NCI-H1436 (cell line): ENCODE measurements around the gene SLC8A3.

ENCODE experiments used
- DNase-seq: peaks from one replicate; lab custom pipeline; 2025; lab: John Stamatoyannopoulos, UW

Gene SLC8A3

GRCh38 chr14:70022771-70023445, 165.8 kb downstream of the SLC8A3 start:
- DNase-seq = no peak

DNA sequence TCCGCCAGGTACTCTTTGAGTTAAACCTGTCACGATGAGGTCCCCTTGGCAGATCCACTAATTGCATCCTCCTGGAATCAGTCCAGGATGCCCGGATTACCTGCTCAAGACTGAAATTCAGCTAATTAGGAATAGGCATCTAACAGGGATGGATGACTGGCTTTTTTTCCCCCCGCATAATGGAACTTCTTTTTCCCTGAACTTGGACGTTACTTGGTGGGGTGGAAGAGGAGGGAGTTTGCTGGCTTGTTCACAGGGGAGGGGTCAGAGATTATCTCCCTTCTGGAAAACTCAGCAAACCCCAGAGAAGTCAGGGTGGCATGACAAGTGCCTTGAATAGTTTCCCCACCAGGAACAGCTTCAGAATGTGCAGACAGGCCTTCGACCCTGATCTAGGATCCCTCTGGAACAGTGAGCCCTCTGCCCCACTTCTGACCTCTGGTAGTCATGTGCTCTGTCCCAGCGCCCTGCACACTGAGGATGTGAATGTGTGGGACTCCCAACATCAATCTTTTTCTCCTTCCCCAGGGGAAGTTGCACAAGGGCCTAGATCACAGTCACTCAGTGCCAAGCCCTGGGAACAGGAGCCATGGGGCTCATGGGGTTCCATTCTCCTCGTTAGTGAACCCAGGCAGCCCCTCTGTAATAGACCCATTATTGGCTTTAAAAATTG, 167.1 kb downstream of the SLC8A3 start:
- no peak for DNase-seq

DNA sequence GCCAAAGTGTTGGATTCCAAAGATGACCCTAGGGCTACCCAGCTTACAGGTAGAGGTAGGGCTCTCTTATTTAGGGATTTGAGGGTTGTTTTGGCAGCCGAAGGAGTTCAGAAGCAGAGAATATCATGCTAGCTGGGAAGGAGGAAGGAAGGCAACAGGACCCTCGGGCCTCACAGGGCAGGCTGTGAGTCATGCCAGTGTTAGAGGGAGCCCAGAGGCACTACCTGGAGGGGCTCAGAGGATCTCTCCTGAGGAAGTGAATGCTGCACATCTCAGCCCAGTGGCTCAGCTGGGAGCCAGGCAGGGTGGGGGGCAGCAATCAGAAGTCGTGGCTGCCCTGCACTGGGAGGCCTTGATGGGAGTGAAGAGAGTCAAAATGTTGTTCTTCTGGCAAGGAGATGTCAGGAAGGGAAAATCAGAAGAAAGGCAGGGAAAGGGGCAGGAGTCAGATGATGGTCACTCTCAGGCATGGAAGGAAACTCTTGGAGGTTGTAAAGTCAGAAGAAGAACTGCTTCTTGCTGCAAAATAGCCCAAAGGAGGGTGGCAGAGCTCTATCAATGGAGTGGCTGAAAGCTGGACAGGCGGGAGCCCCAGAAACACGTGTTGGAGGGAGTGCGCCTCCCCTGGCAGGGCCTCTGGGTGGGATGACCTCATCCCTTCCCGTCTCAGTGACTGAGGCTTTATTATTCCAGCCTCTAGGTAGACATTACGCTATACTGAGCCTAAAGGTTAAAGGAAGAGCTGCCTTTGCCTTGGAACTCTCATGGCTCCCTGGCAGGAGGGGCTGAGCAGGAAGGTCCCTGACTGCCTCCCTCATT, 168.2 kb downstream of the SLC8A3 start:
- no peak for DNase-seq

DNA sequence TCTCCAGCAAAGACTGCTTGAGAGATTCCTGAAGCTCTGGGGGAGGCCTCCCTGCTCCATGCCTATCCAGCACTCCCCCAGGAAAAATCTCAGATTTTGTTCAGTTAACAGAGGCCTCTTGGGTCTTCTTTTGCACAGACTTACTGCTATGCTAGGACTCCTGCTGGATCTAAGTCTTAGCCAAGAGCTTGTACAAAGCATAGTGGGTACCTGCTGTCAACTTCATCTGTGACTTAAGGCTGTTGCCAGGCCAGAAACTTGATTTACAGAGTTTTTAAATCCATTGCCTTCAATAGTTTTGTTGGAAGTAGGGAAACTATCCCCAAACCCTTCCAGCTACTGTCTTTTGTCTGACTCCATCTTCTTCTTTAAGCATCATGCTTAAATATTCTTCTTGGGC, 169.1 kb downstream of the SLC8A3 start:
- no peak for DNase-seq

- no peak for DNase-seq
These were observed 170.0 kb downstream of the SLC8A3 start for GRCh38 chr14:70018713-70019211.

GRCh38 chr14:70018230-70018629, 170.5 kb downstream of the SLC8A3 start:
- DNase-seq = no peak

- DNase-seq = no peak
These were observed 174.2 kb downstream of the SLC8A3 start for GRCh38 chr14:70014406-70015095.

DNA sequence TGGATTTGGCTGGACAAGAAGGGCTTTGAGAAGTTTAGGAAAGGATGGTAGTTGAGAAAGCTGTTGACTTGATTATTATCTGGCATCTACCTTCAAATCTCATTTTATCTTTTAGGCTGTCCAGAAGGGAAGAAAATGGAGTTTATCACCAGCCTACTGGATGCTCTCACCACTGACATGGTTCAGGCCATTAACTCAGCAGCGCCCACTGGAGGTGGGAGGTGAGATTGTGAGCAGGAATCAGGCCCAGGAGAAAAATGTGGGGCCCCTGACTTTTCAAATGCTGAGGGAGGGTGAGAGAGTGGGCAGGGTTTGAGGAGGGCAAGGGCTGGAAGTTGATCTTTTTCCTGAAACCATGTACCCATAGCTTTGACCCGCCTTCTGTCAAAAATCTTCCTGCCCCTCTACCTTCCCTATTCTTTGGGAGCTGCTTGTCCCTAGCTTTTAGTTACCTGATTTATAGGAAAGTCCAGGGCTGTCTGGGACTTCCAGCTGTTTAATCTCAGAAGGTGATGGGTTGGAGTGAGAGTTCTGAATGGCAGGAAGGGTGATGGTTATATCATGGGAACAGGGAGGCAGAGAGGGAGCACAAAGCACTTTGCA, 175.4 kb downstream of the SLC8A3 start:
- DNase-seq = no peak

DNA sequence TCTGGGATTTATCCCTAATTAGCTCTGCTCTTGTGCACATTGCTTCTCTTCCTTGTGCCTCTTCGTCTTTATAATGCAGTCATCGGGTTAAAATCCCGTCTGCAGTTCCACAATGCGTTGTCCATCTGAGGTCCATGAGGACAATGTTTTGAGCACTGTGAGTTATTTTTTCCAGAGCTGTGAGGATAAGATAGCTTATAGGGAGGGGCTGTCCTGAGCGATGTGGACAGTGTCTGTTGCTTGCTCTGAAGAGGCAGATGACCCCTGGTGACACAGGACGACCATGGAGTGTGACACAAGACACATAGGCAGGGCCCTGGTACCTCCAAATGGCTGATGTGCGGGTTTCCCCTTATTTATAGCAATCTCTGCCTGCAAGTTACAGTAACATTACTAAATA, 177.0 kb downstream of the SLC8A3 start:
- no peak for DNase-seq

- peak; percentile 16 for DNase-seq
These were observed 177.7 kb downstream of the SLC8A3 start for GRCh38 chr14:70011098-70011497.

DNA sequence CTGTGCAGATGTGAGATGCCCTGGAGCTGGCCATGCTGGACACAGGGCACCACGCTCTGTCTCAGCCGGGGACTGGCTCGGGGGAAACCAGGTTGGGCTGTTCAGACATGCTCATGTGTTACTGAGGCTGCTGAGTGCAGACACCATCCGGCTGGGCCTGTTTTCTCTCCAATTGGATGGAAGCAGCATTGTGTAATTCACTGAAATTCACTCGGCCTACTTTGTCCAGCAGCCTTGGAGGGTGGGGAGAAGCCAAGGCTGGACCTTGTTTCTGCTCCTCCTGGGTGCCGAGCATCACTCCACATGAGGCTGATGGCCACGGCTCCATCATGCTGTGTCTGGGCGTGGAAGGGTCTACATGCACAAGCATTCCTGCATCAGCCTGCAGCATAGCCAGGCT, 178.8 kb downstream of the SLC8A3 start:
- no peak for DNase-seq

DNA sequence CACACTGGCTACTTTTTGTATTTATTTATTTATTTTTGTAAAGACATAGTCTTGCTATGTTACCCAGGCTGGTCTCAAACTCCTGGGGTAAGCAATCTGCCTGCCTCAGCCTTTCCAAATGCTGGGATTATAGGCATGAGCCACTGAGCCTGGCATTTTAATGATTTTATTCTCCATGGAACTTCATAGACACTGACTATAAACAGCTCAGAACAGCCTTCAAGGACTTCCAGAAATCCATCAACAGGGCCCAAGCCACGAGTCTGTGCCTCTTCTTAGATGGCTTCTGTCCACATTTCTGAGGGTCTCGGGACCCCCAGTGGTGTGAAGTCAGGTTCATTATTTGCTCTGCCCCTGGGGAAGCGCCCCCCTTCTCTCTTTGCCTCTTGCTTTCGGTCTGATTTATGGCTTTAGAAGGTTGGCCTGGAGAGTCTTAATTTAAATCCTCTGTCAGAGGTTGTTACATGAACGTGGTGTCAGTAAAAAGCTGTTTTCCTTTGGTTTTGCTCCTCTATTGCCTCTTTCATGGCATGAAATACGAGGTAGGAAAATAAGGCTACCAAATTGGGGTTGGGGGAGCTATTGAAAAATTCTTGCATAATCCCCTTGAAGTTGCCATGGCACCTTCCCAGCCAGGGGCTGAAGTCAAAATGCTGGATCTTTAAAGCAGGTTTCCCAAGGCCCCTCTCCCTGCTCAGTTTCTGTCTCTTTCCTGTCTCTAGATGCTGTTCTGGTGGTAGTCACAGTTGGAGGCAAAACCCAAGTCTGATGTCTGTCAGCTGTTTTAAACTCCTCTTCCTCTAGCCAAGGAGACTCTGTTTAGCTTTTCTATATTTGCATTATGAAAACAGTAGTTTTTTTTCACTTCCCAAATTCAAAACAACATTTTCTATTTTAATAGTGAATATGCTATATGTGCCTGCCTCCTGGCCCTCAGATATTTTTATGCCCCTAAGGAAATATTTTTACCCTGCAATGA, 180.2 kb downstream of the SLC8A3 start:
- no peak for DNase-seq

DNA sequence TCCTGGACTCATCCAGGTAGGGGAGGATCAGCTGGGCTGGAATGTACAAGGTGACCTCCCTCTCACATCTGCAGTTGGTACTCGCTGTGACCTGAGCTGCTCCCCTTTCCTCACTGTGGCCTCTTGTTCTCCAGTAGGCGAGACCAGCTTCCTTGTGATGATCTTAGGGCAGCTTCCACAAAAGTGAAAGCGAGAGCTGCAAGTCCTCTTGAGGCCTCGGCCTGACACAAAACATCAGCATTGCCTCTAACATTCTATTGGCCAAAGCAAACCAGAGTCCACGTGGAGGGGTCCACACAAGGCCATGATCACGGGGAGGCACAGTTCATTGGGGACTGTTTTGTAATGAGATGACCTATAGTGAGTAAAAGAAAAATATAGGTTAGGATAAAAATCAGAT, 182.1 kb downstream of the SLC8A3 start:
- DNase-seq = no peak

- DNase-seq = no peak
These were observed 183.4 kb downstream of the SLC8A3 start for GRCh38 chr14:70005281-70005805.

DNA sequence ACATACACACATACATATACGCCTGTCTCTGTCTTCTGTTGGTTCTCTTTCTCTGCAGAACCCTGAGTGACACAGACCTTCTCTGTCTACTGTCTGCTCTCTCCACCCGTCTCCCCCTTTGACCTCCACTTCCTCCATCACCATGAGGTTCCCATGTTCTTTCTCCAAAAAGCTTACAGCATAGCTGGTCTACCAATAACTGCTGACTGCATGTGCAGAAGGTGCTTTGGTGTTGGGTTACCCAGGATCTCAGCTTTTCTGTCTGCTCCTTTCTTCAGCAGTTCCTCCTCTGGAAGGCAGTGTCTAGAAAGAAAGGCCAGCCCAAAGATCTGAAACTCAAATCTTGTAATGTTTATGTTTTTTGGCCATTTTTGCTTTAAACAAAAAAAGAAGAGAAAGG, 184.0 kb downstream of the SLC8A3 start:
- DNase-seq = no peak

DNA sequence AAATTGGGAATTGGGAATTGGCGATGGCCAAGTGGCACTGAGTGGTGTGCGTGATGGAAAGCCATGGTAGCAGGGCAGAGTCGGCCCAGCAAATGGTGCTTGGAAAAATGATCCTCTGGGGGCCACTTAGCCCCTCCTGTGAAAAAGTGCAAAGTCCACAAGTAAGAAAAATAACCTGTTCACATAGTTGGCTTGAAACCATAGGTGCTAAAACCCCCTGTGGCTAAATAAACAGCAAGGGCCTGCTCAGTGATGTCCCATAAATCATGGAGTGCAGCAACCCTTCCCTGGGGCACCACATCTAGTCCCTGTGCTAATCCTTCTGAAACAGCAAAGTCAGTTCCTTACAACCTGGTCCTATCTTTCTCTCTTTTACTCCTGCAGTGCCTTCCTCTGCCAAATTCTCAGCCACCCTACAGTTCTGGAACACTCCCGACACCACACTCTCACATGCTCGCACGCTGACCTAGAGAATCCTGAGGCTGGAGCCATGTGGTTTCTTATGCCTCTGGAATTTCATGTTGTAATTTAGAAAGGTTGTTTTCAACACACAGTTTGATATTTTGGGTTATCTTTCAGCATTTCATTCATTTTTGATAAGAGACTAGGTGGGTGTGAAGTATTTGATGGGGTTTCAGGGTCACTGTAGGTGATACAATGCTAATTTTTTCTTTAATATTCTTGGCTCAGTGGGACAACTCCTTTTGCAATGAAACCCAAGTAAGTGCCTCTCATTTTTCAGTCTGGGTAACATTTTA, 186.0 kb downstream of the SLC8A3 start:
- DNase-seq = no peak

DNA sequence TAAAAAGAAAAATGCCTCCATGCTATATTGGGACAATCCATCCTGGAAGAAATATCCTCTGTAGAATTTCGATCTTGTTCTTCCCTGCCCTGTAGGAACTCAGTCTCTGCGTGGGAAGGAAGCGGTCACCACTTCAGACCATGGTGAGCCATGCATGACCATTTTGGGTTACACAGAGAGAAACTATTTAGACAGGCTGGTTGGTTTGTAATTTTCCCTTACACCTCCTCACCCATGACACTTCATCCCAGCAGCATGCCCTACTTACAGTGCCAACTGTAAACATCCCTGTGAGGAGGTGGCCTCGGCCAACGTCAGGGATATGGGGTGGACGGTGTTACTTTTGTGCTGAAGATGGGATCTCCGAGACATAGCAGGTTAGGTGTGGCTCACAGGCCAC, 188.2 kb downstream of the SLC8A3 start:
- DNase-seq = no peak

DNA sequence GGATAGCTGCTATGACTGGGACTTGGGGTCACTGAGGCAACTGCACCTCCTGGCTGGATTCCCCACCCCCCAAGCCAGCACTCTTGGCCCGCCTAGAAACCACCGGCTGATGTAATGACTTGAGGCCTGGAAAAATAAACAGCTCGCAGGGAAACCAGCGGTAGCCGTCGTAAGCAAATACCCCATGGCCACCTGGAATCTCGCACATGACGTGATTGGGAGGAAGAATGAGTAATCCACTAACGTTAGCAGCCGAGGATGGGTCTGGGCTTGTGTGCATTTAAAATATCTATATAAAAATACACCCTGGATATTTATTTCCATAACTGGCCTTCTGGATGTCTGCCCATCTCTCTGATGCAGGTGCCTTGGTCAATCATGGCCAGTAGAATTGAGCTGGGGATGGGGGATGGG, 189.5 kb downstream of the SLC8A3 start:
- no peak for DNase-seq

- no peak for DNase-seq
These were observed 190.9 kb downstream of the SLC8A3 start for GRCh38 chr14:69997849-69998248.

DNA sequence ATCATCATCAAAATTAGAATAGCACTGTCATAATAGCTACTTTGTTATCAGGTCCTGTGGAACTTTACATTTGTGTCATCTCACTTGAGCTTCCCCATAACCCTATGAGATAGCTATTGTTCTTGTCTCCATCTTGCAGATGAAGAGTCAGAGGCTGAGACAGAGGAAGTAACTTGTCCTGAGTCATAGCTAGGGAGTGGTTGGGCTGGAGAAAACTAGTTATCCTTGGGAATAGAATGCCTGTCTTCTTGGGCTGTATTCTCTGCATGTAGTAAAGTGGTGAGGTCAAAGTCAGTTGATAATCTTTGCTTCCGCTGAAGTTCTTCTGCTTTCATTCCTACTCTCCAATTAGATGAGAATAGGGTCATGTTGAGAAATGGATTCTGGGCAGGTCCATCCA, 192.5 kb downstream of the SLC8A3 start:
- no peak for DNase-seq
